Subcutaneous adipose tissue (tissue), 4 donors: ENCODE measurements around the gene CLEC2D. TPM values are rescaled to one million over a fixed set of nuclear protein-coding genes. Genes with fewer than 3 reads are reported as not detected.

Experiments
- CTCF ChIP-seq: fragments of 450-650 bp; IDR thresholded peaks from one replicate; pipeline ENCODE4 v1.5.1; 2016; ENCODE audit warnings: low read depth, mild to moderate bottlenecking, control low read depth, antibody characterized with exemption, moderate library complexity
- total RNA-seq, 4 donors: library from RNA; depleted of rRNA; stranded (reverse); fragments of >200 nt; gene quantifications; one replicate each; pipeline ENCODE4 v1.1.0, GENCODE V29; 2016

The CLEC2D gene
- total RNA-seq, 4 donors from 2014 or later = 16.0 to 23.8 (median 18.7) TPM

GRCh38 chr12:9725213-9725870, 55.8 kb downstream of the CLEC2D start:
- no peak for TF ChIP-seq CTCF

- TF ChIP-seq CTCF = no peak
Observed at GRCh38 chr12:9727813-9728212, 58.3 kb downstream of the CLEC2D start.

- TF ChIP-seq CTCF = no peak
Observed at GRCh38 chr12:9729082-9729481, 59.6 kb downstream of the CLEC2D start.

- no peak for TF ChIP-seq CTCF
Observed at GRCh38 chr12:9730011-9730410, 60.5 kb downstream of the CLEC2D start.

GRCh38 chr12:9730591-9730990, 61.1 kb downstream of the CLEC2D start:
- no peak for TF ChIP-seq CTCF

GRCh38 chr12:9731393-9731792, 61.9 kb downstream of the CLEC2D start:
- no peak for TF ChIP-seq CTCF

GRCh38 chr12:9731797-9732196, 62.3 kb downstream of the CLEC2D start:
- no peak for TF ChIP-seq CTCF
